ENCODE results near the gene GRIK5. TPM values are rescaled to one million over a fixed set of nuclear protein-coding genes. Genes with fewer than 3 reads are reported as not detected.
A peak's percentile ranks its signal among the peaks of the same experiment; 100 is the strongest.

The GRIK5 gene
- total and polyA plus RNA-seq, 2 of the 8 experiments (the other 6 are each of a cell fraction or from before 2014, with no cell fraction given): 17.8 to 42.9 TPM

GRCh38 chr19:42099336-42099925, 29.4 kb upstream of the GRIK5 start:
- CTCF ChIA-PET (ENCODE audit: partially characterized antibody): interaction anchor here (0.6 to 3.8 kb wide), 11 partner anchors 10 to 130 kb away, joined by 3 to 42 read pairs (median 4); partner anchors contain the start of gene POU2F2
- 0 out of 2 replicates have a peak overlapping the region, but pooled peaks have one; percentile 11 for H4K8ac ChIP-seq (ENCODE audit: extremely low read depth, insufficient read depth, low read length)
- TF ChIP-seq SIN3A (conservative IDR thresholded peaks at IDR 0.05 in 1 of 2, IDR thresholded peaks at IDR 0.05 in 1 of 2; ENCODE audit: low read depth in 1 of 2, low read length in 2 of 2) (no peak), CTCF (IDR thresholded peaks at IDR 0.05; ENCODE audit: control extremely low read depth in 1 of 3, insufficient read depth in 1 of 3, low read depth in 1 of 3, low read length in 3 of 3) (no peak), CHD1 (IDR thresholded peaks at IDR 0.05; ENCODE audit: low read depth, low read length) (no peak), NANOG (IDR thresholded peaks at IDR 0.05; ENCODE audit: insufficient read depth, low read depth, low read length, poor library complexity, severe bottlenecking) (no peak), TAF7 (optimal IDR thresholded peaks at IDR 0.05; ENCODE audit: borderline replicate concordance, low read depth, low read length) (no peak), CEBPB (IDR thresholded peaks at IDR 0.05; ENCODE audit: low read depth, low read length) (no peak), FOSL1 (IDR thresholded peaks at IDR 0.05; ENCODE audit: insufficient read depth, low read depth, low read length) (no peak), E2F6 (IDR thresholded peaks at IDR 0.05) (no peak)

More at GRCh38 chr19:42099336-42099925, 29.4 kb upstream of the GRIK5 start:
- Histone ChIP-seq H3K23me2 (ENCODE audit: low read depth, low read length) (peaks cover 2% of the 10 kb centered on the region; the same call in 1 of the 2 replicates), H2BK12ac (ENCODE audit: low read depth, low read length) (no peak overlapping the region), H3K14ac (ENCODE audit: insufficient read length) (no peak overlapping the region), H4K5ac (ENCODE audit: insufficient read length, low read depth, low read length) (no peak overlapping the region), H3K4me3 (ENCODE audit: extremely low read depth in 1 of 4, insufficient read depth in 2 of 4, low read depth in 3 of 4, low read length in 4 of 4) (no peak overlapping the region), H4K91ac (replicated peaks; ENCODE audit: insufficient read length, low read length) (peak overlapping the region; percentile 77), H2BK120ac (replicated peaks; ENCODE audit: low read depth, low read length) (no peak overlapping the region), H3K27me3 (replicated peaks in 1 of 4; ENCODE audit: control insufficient read depth in 3 of 4, extremely low read depth in 1 of 4, insufficient read depth in 3 of 4, low read length in 3 of 4) (peaks cover 0 to 5% (median 2%) of the 10 kb centered on the region in 4 experiments; a peak in 3 of 7 replicates), H2BK20ac (ENCODE audit: low read length) (no peak overlapping the region), H3K4ac (replicated peaks; ENCODE audit: insufficient read length, low read depth, low read length) (no peak overlapping the region), H3K18ac (ENCODE audit: extremely low read depth, low read length) (peak overlapping the region; percentile 24; the same call in 1 of the 2 replicates), H3K23ac (ENCODE audit: insufficient read length) (no peak overlapping the region), H3K79me1 (ENCODE audit: low read depth, low read length) (no peaks in the 10 kb centered on the region), H3K79me2 (ENCODE audit: control insufficient read depth in 1 of 2, insufficient read depth in 2 of 2, low read length in 2 of 2) (no peaks in the 10 kb centered on the region), H3K4me1 (replicated peaks in 1 of 4; ENCODE audit: control insufficient read depth in 3 of 4, insufficient read depth in 4 of 4, low read length in 3 of 4) (peaks cover 0 to 17% (median 5%) of the 10 kb centered on the region in 4 experiments; a peak in 6 of 7 replicates), H2AFZ (ENCODE audit: low read length) (peak overlapping the region; percentile 45; the same call in 1 of the 2 replicates), H3K9me3 (ENCODE audit: insufficient read depth in 2 of 2, low read depth in 1 of 2, low read length in 1 of 2) (no peaks in the 10 kb centered on the region), H3K27ac (ENCODE audit: low read depth, low read length) (no peak overlapping the region), H3K56ac (replicated peaks; ENCODE audit: insufficient read length, low read depth, low read length) (no peak overlapping the region), H4K20me1 (replicated peaks in 1 of 2; ENCODE audit: control insufficient read depth in 1 of 2, insufficient read depth in 2 of 2, low read length in 2 of 2) (peaks cover 0 to 1% of the 10 kb centered on the region in 2 experiments), H2BK15ac (ENCODE audit: low read length) (peak overlapping the region; percentile 88; the same call in 1 of the 2 replicates), H2AK5ac (ENCODE audit: low read depth, low read length) (no peak overlapping the region), H3K36me3 (ENCODE audit: control insufficient read depth in 2 of 4, insufficient read depth in 4 of 4, low read length in 3 of 4) (no peaks in the 10 kb centered on the region), H2BK5ac (ENCODE audit: low read depth, low read length) (no peak overlapping the region), H3K9ac (replicated peaks in 1 of 4; ENCODE audit: extremely low read depth in 1 of 4, low read depth in 3 of 4, low read length in 3 of 4) (no peak overlapping the region; a peak in 1 of 7 replicates), H3K4me2 (ENCODE audit: insufficient read depth in 1 of 2, low read depth in 2 of 2, low read length in 2 of 2) (no peak overlapping the region)
- FAIRE-seq (no peak), DNase-seq (ENCODE audit: low read depth in 1 of 2, low spot score in 2 of 2) (no peak)
- WGBS, 2 experiments (ENCODE audit: extremely low coverage in 1 of 2, insufficient coverage in 1 of 2, insufficient read length in 1 of 2, insufficient replicate concordance in 2 of 2, low coverage in 1 of 2, low lambda C conversion rate in 2 of 2, missing lambda C conversion rate in 1 of 2): 69% methylated on average over 6 of the region's 6 CpGs; no CpG with 5 or more reads in 1 of the 2 experiments
- POLR2A ChIA-PET (ENCODE audit: partially characterized antibody): interaction anchor here (0.8 to 1.6 kb wide), 4 partner anchors 10 to 100 kb away, joined by 3 to 10 read pairs (median 3); no protein-coding TSS in a partner anchor
